NCI-H82 treated with DMSO at 0.1 percent for 48 hours (cell line): ENCODE measurements around the gene HOXB2.
"Not testable (repeated sequence)": the region's sequence is repeated elsewhere in the genome, so short reads cannot be mapped to it uniquely, and the experiment has no call there.

Experiments
- DNase-seq: peaks from one replicate; lab custom pipeline; 2025; ENCODE audit not compliant: unreplicated experiment; lab: John Stamatoyannopoulos, UW

Gene HOXB2

GRCh38 chr17:48517478-48517877 lies 27.4 kb downstream of the HOXB2 start:
- no peak for DNase-seq

GRCh38 chr17:48515925-48516900 lies 28.7 kb downstream of the HOXB2 start:
- no peak for DNase-seq

DNA sequence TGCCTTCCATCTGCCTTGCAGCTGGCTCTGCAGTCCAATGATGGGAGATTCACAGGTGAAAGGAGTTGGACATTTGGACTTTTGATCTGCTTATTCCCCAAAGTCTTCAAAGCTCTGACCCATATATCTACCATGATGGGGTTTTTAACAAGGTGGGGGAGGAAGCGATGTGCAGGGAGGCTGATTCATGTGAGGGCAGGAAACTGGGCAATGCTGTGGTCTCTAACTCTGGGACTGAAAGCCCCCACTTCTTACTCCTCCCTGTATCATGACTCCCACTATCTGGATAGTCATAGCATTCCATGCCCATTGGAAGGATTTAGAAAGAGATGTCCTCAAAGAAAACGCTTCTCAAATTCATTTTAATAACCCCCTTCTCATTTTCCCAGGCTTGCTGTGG lies 30.4 kb downstream of the HOXB2 start:
- DNase-seq = no peak

- DNase-seq = no peak
These were observed 31.0 kb downstream of the HOXB2 start for GRCh38 chr17:48513666-48514455.

GRCh38 chr17:48513097-48513496 lies 31.8 kb downstream of the HOXB2 start:
- no peak for DNase-seq

- DNase-seq = no peak
These were observed 33.9 kb downstream of the HOXB2 start for GRCh38 chr17:48510761-48511604.

- no peak for DNase-seq
These were observed 34.5 kb downstream of the HOXB2 start for GRCh38 chr17:48510381-48510760.

GRCh38 chr17:48509708-48510107 lies 35.2 kb downstream of the HOXB2 start:
- DNase-seq = not testable (repeated sequence)

DNA sequence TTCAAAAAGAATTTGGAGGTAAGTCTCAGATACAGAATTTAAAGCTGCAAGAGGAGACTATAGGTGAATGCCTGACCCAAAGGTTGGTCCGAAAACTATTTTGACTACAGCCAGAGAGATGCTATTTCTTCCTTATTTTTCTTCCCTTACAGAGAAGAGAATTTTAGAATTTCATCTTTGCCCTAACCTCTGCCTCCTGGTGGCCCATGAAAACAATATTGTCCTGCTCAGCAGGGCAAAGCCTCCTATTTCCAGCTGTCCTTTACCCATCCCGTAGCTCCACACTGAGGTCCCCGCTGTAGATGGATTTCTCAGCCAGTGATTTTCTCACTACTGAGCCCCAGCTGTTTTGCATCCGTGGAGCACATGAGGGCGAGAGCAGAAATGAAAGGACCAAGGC lies 38.7 kb downstream of the HOXB2 start:
- no peak for DNase-seq

- no peak for DNase-seq
These were observed 39.1 kb downstream of the HOXB2 start for GRCh38 chr17:48505788-48506187.

DNA sequence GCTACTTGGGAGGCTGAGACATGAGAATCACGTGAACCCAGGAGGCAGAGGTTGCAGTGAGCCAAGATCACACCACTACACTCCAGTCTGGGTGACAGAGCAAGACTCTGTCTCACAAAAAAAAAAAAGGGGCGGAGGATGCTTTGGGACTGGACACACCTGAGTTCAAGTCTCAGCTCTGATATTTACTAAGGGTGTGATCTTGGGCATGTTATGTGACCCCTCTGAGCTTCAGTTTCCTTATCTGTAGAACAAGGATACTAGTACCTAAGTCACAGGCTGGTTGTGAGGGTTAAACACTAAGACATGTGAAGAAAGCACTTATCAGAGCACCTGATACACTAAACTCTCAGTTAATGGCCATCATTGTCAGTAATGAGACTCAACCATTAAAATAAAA lies 40.0 kb downstream of the HOXB2 start:
- DNase-seq = no peak

GRCh38 chr17:48503747-48504146 lies 41.2 kb downstream of the HOXB2 start:
- DNase-seq = no peak

- peak; percentile 1 for DNase-seq
These were observed 42.0 kb downstream of the HOXB2 start for GRCh38 chr17:48502901-48503300.

- no peak for DNase-seq
These were observed 42.6 kb downstream of the HOXB2 start for GRCh38 chr17:48502312-48502711.

GRCh38 chr17:48500435-48501426 lies 44.2 kb downstream of the HOXB2 start:
- no peak for DNase-seq

DNA sequence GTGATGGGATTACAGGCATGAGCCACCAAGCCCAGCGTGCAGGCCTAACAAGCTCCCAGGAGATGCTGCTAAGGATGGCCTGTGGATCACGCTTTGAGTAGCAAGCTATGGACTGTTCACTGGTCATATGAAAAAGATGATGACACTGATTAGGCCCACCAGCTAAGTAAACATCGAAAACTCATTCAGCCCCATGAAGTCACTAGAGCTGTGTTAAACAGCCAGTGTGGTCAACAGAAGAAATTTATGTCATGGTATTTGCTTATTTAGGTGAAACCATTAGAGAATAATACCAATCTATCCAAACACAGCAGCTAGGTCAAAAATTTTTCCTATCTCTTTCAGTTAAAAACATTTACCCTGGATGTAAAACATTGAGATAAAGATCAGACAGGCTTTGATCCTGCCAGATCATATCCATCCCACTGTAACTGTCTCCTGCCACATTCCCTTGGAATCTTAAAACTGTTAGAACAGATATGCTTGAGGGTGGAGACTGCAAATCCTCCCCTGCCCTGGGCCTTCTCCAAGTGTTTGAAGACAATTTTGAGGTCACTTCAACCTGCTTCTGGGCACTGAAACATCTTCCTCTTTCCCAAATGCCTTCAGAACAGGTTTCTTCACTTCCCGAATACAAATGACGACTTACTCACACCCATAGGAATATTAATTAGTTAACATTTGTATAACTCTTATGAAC lies 45.0 kb downstream of the HOXB2 start:
- no peak for DNase-seq

DNA sequence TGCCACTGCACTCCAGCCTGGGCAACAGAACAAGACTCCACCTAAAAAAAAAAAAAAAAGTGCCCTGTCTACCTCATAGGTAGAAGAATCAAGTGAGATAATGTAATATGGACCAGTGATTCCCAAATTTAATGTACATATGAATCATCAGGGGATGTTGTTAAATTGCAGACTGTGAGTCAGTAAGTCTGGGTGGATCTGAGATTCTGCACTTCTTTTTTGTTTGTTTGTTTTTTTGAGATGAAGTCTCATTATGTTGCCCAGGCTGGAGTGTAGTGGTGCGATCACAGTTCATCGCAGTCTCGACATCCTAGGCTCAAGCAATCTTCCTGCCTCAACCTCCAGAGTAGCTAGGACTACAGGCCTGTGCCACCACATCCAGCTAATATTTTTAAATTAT lies 45.7 kb downstream of the HOXB2 start:
- no peak for DNase-seq

GRCh38 chr17:48498164-48498850 lies 46.6 kb downstream of the HOXB2 start:
- no peak for DNase-seq

DNA sequence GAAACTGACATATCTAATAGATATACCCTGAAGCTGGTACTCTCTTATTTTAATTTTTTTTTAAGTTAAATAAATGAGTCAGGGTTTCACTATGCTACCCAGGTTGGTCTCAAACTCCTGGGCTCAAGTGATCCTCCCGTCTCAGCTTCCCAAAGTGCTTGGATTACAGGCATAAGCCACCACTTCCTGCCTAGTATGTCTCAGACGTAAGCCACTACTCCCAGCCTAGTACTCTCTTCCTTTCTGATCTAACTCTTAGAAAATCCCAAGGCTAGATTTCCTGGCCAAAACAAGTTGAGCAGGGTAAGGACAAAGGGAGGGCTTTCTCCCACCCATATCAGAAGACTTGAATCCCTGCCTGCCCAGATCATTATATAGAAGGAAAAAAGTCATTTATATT lies 47.8 kb downstream of the HOXB2 start:
- no peak for DNase-seq
